ENCODE measurements around the gene RWDD4.

- TF ChIP-seq CTCF (conservative IDR thresholded peaks at IDR 0.05; ENCODE audit: low read depth, low read length) (no peak), EZH2 (IDR thresholded peaks at IDR 0.05; ENCODE audit: borderline replicate concordance, low read depth, low read length, poor library complexity, severe bottlenecking) (no peak)
These were observed 23.7 kb downstream of the RWDD4 start for GRCh38 chr4:183635321-183635720.

Data from A673 (cell line).